ENCODE measurements around the gene ZNF101.
"Not testable (repeated sequence)": the region's sequence is repeated elsewhere in the genome, so short reads cannot be mapped to it uniquely, and the experiment has no call there.

Gene ZNF101

DNA sequence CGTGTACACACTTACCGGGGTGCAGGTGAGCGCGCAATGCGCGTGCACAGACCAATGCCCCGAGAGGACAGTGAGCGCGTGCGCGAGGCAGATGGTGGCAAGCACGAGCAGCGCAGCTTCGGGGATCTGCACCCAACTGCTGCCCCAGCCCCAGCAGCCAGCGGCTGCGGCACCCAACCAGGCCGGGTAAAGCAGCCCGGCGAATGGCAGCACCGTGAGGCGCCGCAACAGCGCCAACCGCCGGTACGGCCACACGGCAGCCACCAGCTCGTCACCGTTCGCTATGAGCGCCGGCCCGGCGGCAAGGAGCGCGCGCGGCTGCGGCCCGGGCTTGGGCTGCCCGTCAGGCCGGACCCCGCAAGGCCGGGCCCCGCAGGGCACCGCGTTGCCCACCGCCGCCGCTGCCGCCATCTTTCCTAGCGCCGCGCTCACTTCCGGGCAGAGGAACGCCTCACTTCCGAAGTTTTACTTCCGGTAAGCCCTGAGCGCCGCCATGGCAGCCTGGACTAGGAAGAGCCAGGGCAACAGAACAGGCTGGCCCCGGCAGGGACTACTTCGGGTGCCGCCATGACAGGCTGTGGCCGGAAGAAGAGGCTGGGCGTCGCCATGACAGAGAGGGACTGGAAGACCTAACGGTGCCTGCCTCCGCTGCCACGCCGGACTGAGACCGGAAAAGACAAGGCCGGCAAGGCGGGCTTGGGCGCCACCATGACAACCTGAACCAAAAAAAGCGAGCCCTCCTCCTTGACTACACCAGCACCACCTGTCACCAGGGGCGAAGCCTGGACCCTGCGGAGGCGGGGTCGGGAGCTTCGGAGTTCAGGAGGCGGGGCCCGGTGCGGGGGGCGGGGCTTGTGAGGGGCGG, 5.2 kb upstream of the ZNF101 start, which contains the start of gene ATP13A1:
TSS of gene ATP13A1 (minus strand) at position 421 of the 865 bp plus-strand sequence. CDS start at position 411, 10 bp downstream.
- Histone ChIP-seq H3K9ac (ENCODE audit: low read length) (peak within 1 kb of the TSS; percentile 95), H3K27me3 (ENCODE audit: control insufficient read depth, insufficient read depth, low read length) (no peaks in the 10 kb centered on the region), H3K4me1 (ENCODE audit: control insufficient read depth, insufficient read depth, low read length) (peaks cover 17% of the 10 kb centered on the region), H3K27ac (ENCODE audit: low read depth, low read length) (peak within 1 kb of the TSS; percentile 64; the same call in 1 of the 2 replicates), H3K36me3 (ENCODE audit: control insufficient read depth, insufficient read depth, low read length) (peaks cover 26% of the 10 kb centered on the region), H3K4me3 (ENCODE audit: low read depth, low read length) (peak within 1 kb of the TSS; percentile 92), H3K9me3 (ENCODE audit: control insufficient read depth, insufficient read depth, low read depth, low read length) (no peaks in the 10 kb centered on the region)

DNA sequence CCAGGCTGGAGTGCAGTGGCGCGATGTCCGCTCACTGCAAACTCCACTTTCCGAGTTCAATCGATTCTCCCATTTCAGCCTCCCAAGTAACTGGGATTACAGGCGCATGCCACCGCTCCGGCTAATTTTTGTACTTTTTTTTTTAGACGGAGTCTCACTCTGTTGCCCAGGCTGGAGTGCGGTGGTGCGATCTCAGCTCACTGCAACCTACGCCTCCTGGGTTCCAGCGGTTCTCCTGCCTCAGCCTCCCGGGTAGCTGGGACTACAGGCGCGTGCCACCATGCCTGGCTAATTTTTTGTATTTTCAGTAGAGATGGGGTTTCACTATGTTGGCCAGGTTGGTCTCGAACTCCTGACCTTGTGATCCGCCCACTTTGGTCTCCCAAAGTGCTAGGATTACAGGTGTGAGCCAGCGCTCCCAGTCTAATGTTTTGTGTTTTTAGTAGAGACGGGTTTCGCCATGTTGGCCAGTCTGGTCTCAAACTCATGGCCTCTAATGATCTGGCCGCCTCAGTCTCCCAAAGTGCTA, 3.2 kb upstream of the ZNF101 start:
- H3K9ac ChIP-seq (ENCODE audit: low read length); H3K27me3 ChIP-seq (ENCODE audit: control insufficient read depth, insufficient read depth, low read length); H3K9me3 ChIP-seq (ENCODE audit: control insufficient read depth, insufficient read depth, low read depth, low read length); H3K27ac ChIP-seq (ENCODE audit: low read depth, low read length); H3K4me3 ChIP-seq (ENCODE audit: low read depth, low read length): not testable (repeated sequence)
- peaks cover 11% of the 10 kb centered on the region; the same call in 1 of the 2 replicates for H3K36me3 ChIP-seq (ENCODE audit: control insufficient read depth, insufficient read depth, low read length)
- peaks cover 21% of the 10 kb centered on the region for H3K4me1 ChIP-seq (ENCODE audit: control insufficient read depth, insufficient read depth, low read length)

DNA sequence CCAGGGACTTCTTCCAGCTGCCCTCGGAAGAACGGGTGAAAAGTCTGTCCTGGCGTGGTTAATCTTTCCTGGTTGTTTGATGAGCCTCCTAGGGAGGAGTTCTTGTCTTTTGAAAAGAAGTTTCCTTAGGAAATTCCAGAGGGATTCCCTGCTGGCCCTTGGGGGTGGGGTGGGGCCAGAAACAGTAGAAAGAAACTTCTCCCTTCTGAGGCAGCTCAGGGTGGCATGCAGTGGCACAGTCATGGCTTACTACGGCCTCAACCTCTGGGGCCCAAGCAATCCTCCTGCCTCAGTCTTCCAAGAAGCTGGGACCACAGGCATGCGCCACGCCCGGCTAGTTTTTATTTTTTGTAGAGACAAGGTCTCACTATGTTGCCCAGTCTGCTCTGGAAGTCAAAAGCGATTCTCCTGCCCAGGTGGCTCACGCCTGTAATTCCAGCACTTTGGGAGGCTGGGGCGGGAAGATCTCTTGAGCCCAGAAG, 1.5 kb downstream of the ZNF101 start:
- Histone ChIP-seq H3K27me3 (ENCODE audit: control insufficient read depth, insufficient read depth, low read length) (no peaks in the 10 kb centered on the region), H3K9ac (ENCODE audit: low read length) (peak overlapping the region; percentile 84), H3K4me3 (ENCODE audit: low read depth, low read length) (peak overlapping the region; percentile 72), H3K4me1 (ENCODE audit: control insufficient read depth, insufficient read depth, low read length) (peaks cover 12% of the 10 kb centered on the region), H3K9me3 (ENCODE audit: control insufficient read depth, insufficient read depth, low read depth, low read length) (no peaks in the 10 kb centered on the region; the same call in 1 of the 2 replicates), H3K36me3 (ENCODE audit: control insufficient read depth, insufficient read depth, low read length) (peaks cover 16% of the 10 kb centered on the region), H3K27ac (ENCODE audit: low read depth, low read length) (peak overlapping the region; percentile 47; the same call in 1 of the 2 replicates)

DNA sequence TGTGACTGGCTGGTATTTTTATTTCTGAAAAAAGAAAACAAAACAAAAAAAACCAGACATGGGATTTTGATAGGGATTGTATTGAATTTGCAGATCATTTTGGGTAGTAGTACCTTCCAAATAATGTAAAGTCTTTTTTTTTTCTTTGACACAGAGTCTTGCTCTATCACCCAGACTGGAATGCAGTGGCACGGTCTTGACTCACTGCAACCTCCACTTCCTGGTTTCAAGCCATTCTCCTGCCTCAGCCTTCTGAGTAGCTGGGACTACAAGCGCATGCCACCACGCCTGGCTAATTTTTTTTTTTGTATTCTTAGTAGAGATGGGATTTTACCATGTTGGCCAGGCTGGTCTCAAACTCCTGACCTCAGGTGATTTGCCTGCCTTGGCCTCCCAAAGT, 4.2 kb downstream of the ZNF101 start:
- Histone ChIP-seq H3K9me3 (ENCODE audit: control insufficient read depth, insufficient read depth, low read depth, low read length) (peaks cover 6% of the 10 kb centered on the region; the same call in 1 of the 2 replicates), H3K4me3 (ENCODE audit: low read depth, low read length) (no peak overlapping the region), H3K27ac (ENCODE audit: low read depth, low read length) (no peak overlapping the region), H3K9ac (ENCODE audit: low read length) (no peak overlapping the region), H3K27me3 (ENCODE audit: control insufficient read depth, insufficient read depth, low read length) (no peaks in the 10 kb centered on the region), H3K4me1 (ENCODE audit: control insufficient read depth, insufficient read depth, low read length) (peaks cover 12% of the 10 kb centered on the region), H3K36me3 (ENCODE audit: control insufficient read depth, insufficient read depth, low read length) (peaks cover 39% of the 10 kb centered on the region)

GRCh38 chr19:19674315-19674714, 5.7 kb downstream of the ZNF101 start:
- Histone ChIP-seq H3K4me1 (ENCODE audit: control insufficient read depth, insufficient read depth, low read length) (peaks cover 7% of the 10 kb centered on the region), H3K9me3 (ENCODE audit: control insufficient read depth, insufficient read depth, low read depth, low read length) (peaks cover 15% of the 10 kb centered on the region), H3K36me3 (ENCODE audit: control insufficient read depth, insufficient read depth, low read length) (peaks cover 54% of the 10 kb centered on the region), H3K4me3 (ENCODE audit: low read depth, low read length) (no peak overlapping the region), H3K27ac (ENCODE audit: low read depth, low read length) (no peak overlapping the region), H3K9ac (ENCODE audit: low read length) (no peak overlapping the region), H3K27me3 (ENCODE audit: control insufficient read depth, insufficient read depth, low read length) (no peaks in the 10 kb centered on the region)

- Histone ChIP-seq H3K9me3 (ENCODE audit: control insufficient read depth, insufficient read depth, low read depth, low read length) (peaks cover 20% of the 10 kb centered on the region), H3K4me3 (ENCODE audit: low read depth, low read length) (no peak overlapping the region), H3K27ac (ENCODE audit: low read depth, low read length) (no peak overlapping the region), H3K36me3 (ENCODE audit: control insufficient read depth, insufficient read depth, low read length) (peaks cover 75% of the 10 kb centered on the region), H3K4me1 (ENCODE audit: control insufficient read depth, insufficient read depth, low read length) (no peaks in the 10 kb centered on the region), H3K9ac (ENCODE audit: low read length) (no peak overlapping the region), H3K27me3 (ENCODE audit: control insufficient read depth, insufficient read depth, low read length) (no peaks in the 10 kb centered on the region)
These were observed 8.9 kb downstream of the ZNF101 start for GRCh38 chr19:19677579-19677978.

DNA sequence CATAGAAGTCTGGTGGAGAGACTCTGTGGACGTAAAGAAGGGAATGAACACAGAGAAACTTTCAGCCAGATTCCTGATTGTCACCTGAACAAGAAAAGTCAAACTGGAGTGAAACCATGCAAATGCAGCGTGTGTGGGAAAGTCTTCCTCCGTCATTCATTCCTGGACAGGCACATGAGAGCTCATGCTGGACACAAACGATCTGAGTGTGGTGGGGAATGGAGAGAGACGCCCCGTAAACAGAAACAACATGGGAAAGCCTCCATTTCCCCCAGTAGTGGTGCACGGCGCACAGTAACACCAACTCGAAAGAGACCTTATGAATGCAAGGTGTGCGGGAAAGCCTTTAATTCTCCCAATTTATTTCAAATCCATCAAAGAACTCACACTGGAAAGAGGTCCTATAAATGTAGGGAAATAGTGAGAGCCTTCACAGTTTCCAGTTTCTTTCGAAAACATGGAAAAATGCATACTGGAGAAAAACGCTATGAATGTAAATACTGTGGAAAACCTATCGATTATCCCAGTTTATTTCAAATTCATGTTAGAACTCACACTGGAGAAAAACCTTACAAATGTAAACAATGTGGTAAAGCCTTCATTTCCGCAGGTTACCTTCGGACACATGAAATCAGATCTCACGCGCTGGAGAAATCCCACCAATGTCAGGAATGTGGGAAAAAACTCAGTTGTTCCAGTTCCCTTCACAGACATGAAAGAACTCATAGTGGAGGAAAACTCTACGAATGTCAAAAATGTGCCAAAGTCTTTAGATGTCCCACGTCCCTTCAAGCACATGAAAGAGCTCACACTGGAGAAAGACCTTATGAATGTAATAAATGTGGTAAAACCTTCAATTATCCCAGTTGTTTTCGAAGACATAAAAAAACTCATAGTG, 10.8 kb downstream of the ZNF101 start:
- Histone ChIP-seq H3K9me3 (ENCODE audit: control insufficient read depth, insufficient read depth, low read depth, low read length) (peaks cover 26% of the 10 kb centered on the region), H3K27ac (ENCODE audit: low read depth, low read length) (no peak overlapping the region), H3K4me1 (ENCODE audit: control insufficient read depth, insufficient read depth, low read length) (no peaks in the 10 kb centered on the region), H3K36me3 (ENCODE audit: control insufficient read depth, insufficient read depth, low read length) (peaks cover 68% of the 10 kb centered on the region), H3K27me3 (ENCODE audit: control insufficient read depth, insufficient read depth, low read length) (no peaks in the 10 kb centered on the region), H3K4me3 (ENCODE audit: low read depth, low read length) (no peak overlapping the region), H3K9ac (ENCODE audit: low read length) (no peak overlapping the region)

- Histone ChIP-seq H3K36me3 (ENCODE audit: control insufficient read depth, insufficient read depth, low read length) (peaks cover 13% of the 10 kb centered on the region), H3K9me3 (ENCODE audit: control insufficient read depth, insufficient read depth, low read depth, low read length) (peaks cover 11% of the 10 kb centered on the region; the same call in 1 of the 2 replicates)
- not testable (repeated sequence) for H3K9ac ChIP-seq (ENCODE audit: low read length); H3K27ac ChIP-seq (ENCODE audit: low read depth, low read length); H3K4me1 ChIP-seq (ENCODE audit: control insufficient read depth, insufficient read depth, low read length); H3K4me3 ChIP-seq (ENCODE audit: low read depth, low read length); H3K27me3 ChIP-seq (ENCODE audit: control insufficient read depth, insufficient read depth, low read length)
These were observed 17.5 kb downstream of the ZNF101 start for GRCh38 chr19:19686119-19686518.

GRCh38 chr19:19686580-19686979, 17.9 kb downstream of the ZNF101 start:
- H3K27ac ChIP-seq (ENCODE audit: low read depth, low read length): no peak overlapping the region
- H3K9me3 ChIP-seq (ENCODE audit: control insufficient read depth, insufficient read depth, low read depth, low read length): peaks cover 11% of the 10 kb centered on the region; the same call in 1 of the 2 replicates
- H3K4me3 ChIP-seq (ENCODE audit: low read depth, low read length): no peak overlapping the region

DNA sequence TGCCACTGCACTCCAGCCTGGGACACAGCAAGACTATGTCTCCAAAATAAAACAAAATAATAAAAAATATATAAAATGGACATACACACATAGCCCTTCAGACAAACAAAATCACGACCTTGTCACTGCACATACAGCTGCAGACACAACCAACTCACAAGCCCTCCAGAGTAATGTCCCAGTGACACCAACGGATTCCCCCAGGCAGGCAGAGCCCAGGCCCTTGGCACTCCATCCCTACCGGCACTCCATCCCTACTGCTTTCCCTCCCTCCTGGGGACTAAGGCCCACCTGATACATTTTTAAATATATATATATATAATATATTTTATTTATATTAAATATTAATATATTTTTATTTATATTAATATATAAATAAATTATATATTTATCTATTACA, 18.5 kb downstream of the ZNF101 start:
- H3K9me3 ChIP-seq (ENCODE audit: control insufficient read depth, insufficient read depth, low read depth, low read length): peaks cover 8% of the 10 kb centered on the region; the same call in 1 of the 2 replicates
- H3K27me3 ChIP-seq (ENCODE audit: control insufficient read depth, insufficient read depth, low read length): no peaks in the 10 kb centered on the region
- no peak overlapping the region for H3K9ac ChIP-seq (ENCODE audit: low read length)
- H3K27ac ChIP-seq (ENCODE audit: low read depth, low read length): no peak overlapping the region
- no peaks in the 10 kb centered on the region for H3K4me1 ChIP-seq (ENCODE audit: control insufficient read depth, insufficient read depth, low read length)
- no peak overlapping the region for H3K4me3 ChIP-seq (ENCODE audit: low read depth, low read length)
- H3K36me3 ChIP-seq (ENCODE audit: control insufficient read depth, insufficient read depth, low read length): peaks cover 7% of the 10 kb centered on the region; the same call in 1 of the 2 replicates

More at GRCh38 chr19:19686580-19686979, 17.9 kb downstream of the ZNF101 start:
- Histone ChIP-seq H3K4me1 (ENCODE audit: control insufficient read depth, insufficient read depth, low read length) (no peaks in the 10 kb centered on the region), H3K9ac (ENCODE audit: low read length) (no peak overlapping the region), H3K27me3 (ENCODE audit: control insufficient read depth, insufficient read depth, low read length) (no peaks in the 10 kb centered on the region), H3K36me3 (ENCODE audit: control insufficient read depth, insufficient read depth, low read length) (peaks cover 8% of the 10 kb centered on the region; the same call in 1 of the 2 replicates)

All from HUES6 (cell line).